Spleen (tissue), 7 donors: ENCODE data around the gene NOXRED1.

Experiments used
- CTCF ChIP-seq, 11 experiments: fragments of 200-600 bp in 7 of 11; fragments of 450-650 bp in 4 of 11; sonication (generic) in 4 of 11; IDR thresholded peaks in 8 of 11; conservative IDR thresholded peaks in 3 of 11; 1 replicate in 7 of 11; 2 replicates in 4 of 11; pipeline versions ENCODE4 v1.4.0 to v1.8.0; 2016 to 2021; ENCODE audit warnings: antibody characterized with exemption in 11 of 11, inconsistent platforms in 4 of 11, mild to moderate bottlenecking in 1 of 11
- POLR2A ChIP-seq, 3 donors: fragments of 450-650 bp; IDR thresholded peaks; one replicate each; pipeline ENCODE4 v1.5.1; 2017; ENCODE audit warnings: antibody characterized with exemption in 3 of 3, mild to moderate bottlenecking in 1 of 3
- donor health status: DM: no; HTN: no; CAD: no; lungs with moderate emphysema.
- donor health status: DM: no; HTN: no; CAD: no.
- donor health status: DM: no; HTN: no; CAD: no.

GRCh38 chr14:77364146-77364545, 59.2 kb downstream of the NOXRED1 start:
- TF ChIP-seq CTCF (IDR thresholded peaks at IDR 0.05 in 8 of 11, conservative IDR thresholded peaks at IDR 0.05 in 3 of 11) (no peak), POLR2A (IDR thresholded peaks at IDR 0.05) (no peak)
